Right lobe of liver (tissue), 4 donors: Measurements from ENCODE around the gene SMIM17.

Experiments
- CTCF ChIP-seq, 4 donors: fragments of 200-600 bp in 3 of 4; fragments of 450-650 bp in 1 of 4; IDR thresholded peaks; one replicate each; pipeline versions ENCODE4 v1.5.1 to v1.8.0; 2016 to 2022; ENCODE audit warnings: antibody characterized with exemption in 4 of 4, mild to moderate bottlenecking in 2 of 4
- POLR2A ChIP-seq: fragments of 450-650 bp; IDR thresholded peaks from one replicate; pipeline ENCODE4 v1.6.1; 2017; ENCODE audit warnings: antibody characterized with exemption, mild to moderate bottlenecking
- donor health status: DM: no; HTN: no; CAD: no.
- donor health status: DM: no; HTN: no; CAD: no.
- donor health status: DM: no; HTN: yes; CAD: no.

DNA sequence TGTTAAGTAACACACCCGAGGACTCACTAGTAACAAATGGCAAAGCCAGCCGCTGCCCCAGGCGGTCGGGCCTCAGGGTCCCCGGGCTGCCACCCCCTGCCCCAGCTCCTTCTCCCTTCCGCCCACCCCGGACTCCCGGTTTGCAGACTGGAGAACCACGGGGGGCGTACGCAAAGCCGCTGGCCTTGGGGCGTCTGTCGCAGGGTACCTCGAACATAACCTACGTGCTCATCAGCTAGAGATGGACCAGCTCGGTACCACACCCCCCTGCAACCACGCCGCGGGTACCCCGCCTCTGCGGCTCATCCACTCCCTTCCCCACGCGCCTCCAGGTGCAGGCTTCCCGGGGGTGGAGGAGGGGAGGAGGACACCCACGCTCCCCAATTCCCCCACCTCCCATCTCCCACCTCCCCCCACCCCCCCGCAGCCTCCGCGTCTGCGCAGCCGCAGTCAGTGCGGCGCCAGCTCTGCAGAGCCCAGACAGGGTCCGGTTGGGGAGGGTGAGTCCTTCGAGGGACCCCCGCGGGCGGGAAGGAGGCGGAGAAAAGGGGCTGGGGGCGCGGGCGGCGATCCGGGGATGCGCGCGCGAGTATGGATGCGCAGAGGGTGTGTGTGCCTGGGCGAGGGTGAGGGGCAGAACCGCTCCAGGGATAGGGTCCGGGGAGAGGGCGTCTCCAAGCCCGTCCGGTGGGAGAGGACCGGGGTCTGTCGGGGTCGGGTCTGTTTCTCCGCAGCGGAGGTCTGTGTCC, at the start of gene SMIM17:
- no peak for TF ChIP-seq CTCF (IDR thresholded peaks at IDR 0.05)
- no peak for TF ChIP-seq POLR2A
